Anterior cingulate cortex (tissue), 58 donors: ENCODE data around the gene RIC8A.
"Not testable (repeated sequence)": the region's sequence is repeated elsewhere in the genome, so short reads cannot be mapped to it uniquely, and the experiment has no call there.

Experiments
- DNase-seq, 58 donors: peaks; one replicate each; lab custom pipeline; 2025; lab: John Stamatoyannopoulos, UW

Gene RIC8A

DNA sequence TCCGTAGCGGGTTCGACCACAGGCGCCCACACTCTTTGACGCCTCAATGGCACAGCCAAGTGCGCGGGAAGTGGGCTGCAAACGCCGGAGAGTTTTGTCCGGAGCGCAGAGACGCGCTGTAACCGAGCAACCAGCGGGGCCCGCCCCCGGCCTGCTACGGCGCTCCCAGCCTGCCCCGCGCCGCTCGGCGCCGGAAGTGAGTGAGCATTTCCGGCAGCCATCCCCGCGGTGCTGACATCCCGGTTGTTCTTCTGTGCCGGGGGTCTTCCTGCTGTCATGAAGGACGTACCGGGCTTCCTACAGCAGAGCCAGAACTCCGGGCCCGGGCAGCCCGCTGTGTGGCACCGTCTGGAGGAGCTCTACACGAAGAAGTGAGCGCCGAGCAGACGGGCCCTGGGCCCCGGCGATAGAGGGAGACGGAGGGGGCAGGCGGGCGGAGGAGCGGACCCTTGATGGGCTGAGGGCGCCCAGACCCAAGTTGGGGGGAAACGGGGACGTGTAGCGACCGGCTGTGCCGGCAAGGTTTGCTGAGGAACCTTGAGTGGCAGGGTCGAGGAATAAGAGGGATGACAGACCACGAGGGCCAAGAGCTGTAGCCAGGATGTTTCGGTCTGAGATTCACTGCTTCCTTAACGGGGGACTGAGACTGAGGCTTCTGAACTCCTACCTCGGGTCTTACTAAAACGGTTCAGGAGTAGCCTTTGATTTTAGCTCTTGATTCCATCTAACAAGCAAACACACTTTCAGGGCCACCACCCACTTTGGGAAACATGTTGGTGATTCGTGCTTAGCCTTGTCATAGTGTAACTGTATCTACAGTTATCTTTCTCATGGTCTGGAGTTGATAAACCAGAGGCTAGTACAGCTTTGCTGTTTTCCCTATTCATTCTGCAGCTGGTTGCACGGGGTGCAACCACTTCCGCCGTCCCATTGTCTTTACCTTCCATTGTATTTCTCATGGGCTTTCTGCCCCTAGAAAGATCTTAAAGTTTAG, 29.6 kb downstream of the RIC8A start, which contains the start of gene PSMD13:
PSMD13 (plus strand) TSS at position 203 of the 994 bp plus-strand sequence; CDS start at position 277, 74 bp downstream.
- peak in 57 of 58 donors; percentile 31 to 89 (median 78) for DNase-seq

DNA sequence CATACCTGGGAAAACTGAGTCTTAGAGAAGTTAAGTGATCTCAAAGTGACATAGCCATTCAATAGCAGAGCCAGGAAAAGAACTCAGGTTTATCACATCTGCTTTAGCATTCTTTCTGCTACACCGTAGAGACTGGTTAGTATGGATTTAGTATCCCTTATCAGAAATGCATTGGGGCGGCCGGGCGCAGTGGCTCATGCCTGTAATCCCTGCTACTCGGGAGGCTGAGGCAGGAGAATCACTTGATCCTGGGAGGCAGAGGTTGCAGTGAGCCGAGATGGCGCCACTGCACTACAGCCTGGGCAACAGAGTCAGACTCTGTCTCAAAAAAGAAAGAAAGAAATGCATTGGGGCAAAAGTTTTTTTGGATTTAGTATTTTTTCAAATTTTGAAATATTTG, 30.8 kb downstream of the RIC8A start:
- DNase-seq = not testable (repeated sequence)

DNA sequence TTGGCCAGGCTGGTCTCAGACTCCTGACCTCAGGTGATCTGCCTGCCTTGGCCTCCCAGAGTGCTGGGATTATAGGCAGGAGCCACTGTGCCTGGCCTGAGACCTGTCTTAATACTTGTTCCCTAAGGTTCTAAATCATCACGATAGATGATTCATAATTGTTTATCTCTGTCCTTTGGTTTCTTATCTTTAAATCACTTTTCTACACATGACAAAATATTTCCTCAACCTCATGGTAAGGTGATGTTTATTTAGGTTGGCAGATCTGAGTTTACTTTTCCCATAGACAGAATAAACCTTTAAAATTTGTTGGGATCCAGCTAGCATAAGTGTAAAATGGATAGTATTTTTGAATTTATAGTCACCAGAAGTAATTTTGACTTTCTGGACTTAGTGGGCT, 32.8 kb downstream of the RIC8A start:
- no peak for DNase-seq

DNA sequence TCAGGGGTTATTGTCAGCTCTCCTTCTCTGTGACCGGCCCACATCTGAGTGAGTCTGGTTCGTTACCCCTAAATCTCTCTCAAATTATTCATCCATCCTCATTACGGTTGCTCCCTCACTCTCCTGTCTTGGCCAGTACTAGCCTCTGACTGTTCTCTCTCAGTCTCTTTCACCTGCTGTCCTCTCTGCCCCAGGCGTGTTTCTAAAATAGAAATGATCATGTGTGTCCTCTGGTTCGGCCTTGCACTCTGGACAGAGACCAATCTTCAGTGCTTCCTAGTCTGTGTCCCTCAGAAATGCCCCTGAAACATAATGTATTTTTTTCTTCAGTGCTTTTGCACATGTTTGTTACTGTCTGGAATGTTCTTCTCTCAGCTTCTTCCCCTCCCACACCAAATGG, 34.1 kb downstream of the RIC8A start:
- no peak for DNase-seq

DNA sequence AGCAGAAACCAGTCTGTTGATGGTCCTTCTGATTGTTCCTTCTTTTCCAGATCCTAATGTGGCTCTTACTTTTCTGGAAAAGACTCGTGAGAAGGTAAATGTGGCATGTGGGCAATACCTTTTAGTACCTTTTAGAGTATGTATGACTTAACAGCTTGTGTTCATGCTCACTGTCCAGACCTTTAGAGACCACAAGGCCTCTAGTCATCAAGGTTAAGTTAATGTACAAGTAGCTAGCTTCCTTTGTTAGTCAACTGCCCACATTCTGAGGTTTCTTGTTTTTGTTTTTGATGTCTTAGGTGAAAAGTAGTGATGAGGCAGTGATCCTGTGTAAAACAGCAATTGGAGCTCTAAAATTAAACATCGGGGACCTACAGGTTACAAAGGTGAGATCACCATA, 36.9 kb downstream of the RIC8A start:
- DNase-seq = no peak

DNA sequence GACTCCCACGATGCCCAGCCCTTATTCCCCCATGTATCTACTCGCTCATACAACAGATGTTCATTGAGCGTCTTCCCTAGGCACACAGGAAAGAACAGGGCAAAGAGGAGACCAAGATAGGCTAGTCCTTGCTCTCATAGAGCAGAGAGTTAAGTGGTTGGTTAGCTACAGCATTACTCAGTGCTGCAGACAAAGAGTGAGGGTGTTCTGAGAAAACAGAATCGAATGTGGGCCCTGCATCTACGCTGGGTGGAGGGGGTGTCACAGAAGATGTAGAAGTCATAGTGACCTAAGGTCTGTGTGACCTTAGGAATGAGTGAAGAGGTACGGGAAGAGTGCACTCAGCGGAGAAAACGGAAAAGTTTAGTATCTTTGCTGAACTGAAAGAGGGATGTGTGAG, 41.6 kb downstream of the RIC8A start:
- DNase-seq = no peak

DNA sequence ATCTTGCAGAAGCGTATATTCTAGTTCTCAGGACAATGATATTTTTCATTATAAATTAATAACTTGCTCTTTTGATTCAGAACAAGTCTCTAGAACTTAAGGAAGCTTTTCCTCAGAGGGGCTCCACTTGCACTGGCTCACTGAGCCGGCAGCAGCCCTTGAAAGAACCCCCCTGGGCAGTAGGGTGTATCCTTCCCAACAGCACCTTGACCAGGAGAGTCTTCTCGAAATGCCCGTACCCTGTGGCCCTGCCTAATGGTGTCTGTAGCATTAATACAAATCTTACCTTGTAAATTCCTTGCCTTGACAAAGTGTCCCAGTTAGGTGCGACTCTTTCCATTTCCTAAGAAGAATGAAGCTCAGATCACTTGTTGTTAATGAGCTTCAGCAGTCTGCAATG, 42.8 kb downstream of the RIC8A start:
- DNase-seq = no peak

DNA sequence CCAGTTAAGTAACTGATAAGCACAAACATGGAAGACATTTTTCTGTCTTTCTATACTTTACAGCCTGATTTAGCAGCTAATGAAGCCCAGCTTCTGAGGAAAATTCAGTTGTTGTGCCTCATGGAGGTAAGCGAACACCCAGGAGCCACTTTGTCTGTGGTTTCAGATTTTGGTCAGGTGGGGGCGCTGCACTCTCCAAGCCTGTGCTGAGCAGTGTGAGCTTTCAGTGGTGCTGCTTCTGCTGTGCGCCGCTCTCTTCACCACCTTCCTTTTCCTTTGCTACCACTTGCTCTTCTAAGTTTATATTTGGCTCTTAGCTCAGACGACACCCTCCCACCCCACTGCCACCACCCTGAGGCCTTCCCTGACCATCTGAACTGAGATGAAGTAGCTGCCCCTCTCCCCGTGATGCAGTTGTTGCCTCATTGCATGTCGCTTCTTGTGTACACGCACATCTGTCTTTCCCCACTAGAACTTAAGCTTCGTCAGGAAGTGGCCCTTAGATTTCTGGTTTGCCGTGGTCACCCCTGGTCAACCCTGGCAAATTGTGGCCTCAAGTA, 43.3 kb downstream of the RIC8A start:
- peak in 18 of 58 donors; percentile 10 to 60 (median 20) for DNase-seq

DNA sequence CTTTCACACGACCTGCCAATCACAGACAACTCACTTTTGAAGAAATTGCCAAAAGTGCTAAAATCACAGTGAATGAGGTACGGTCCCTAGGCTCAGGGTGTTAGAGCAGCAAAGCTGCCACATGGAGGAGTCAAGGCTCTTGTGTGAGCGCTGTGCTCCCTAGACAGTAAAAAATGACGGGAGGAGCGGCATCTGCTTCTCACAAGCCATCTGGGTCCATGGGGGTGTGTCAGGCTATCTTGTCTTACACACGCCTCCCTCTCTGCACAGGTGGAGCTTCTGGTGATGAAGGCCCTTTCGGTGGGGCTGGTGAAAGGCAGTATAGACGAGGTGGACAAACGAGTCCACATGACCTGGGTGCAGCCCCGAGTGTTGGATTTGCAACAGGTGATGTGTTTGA, 44.0 kb downstream of the RIC8A start:
- no peak for DNase-seq

DNA sequence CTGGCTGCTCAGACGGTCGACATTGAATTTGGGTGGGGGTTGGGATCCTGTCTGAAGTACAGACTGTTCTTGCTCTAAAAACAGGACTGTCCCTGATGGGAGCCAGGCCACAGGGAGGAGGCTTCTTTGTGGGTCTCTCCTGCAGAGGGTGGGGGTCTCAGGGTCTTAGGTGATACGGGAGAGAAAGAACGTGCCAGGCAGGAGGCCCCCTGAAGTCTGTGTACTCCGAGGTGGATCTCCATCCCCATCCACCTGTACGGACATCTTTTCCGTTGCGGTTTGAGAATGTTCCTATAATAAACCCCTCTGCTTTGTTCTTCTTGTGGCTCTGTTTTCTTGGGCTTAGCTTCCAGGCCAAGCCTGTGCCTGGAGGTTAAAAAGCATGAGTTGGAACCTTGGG, 45.2 kb downstream of the RIC8A start:
- no peak for DNase-seq

DNA sequence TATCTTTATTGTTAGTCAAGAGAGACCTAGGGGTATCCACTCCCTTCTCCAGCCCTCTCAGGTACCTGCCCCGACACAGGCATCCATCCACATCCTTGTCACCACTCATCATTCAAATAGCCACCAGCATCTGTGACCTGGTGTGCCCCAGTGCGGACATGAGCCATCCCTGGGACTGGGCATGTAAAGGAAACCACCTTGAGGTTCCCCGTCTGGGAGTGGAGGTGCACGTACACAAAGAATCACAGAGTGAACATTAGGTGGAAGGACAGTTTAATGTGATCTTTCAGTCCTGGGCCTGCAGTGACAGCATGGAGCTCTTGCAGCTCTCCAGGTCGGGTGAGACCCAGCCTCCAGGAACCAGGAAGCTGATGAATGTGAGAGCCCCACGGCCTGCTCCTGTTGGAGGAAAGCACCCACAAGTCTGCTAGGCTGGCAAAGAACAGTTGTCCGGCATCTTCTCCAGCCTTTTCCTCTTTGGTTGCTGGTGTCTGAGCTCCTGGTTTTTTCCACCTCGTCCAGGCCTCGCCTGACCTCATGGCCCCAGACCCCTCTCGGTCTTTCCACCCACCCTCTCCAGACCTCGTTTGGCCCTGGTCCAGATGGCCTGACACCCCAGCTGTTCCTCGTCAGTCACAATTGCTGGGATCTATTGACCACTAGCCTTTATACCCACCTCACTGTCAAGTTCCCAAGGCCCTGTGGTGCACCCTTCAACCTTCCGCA, 45.8 kb downstream of the RIC8A start:
- no peak for DNase-seq

DNA sequence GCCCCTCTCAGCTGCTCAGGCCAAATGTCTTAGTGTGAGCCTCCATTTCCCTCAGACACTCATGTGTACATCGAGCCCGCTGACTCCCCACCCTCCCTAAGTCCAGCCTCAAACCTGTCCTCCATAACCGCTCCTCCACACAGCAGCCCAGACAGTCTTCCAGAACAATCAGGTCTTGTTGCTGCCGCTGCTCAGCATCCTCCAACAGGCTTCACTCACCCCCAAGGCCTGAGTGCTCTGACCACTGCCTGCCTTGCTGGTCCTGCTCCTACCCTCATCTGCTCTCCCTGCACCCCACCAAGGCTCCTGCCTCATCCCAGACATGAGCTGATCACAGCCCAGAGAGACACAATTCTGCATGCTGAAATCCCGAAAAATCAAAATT, 46.4 kb downstream of the RIC8A start:
- no peak for DNase-seq

DNA sequence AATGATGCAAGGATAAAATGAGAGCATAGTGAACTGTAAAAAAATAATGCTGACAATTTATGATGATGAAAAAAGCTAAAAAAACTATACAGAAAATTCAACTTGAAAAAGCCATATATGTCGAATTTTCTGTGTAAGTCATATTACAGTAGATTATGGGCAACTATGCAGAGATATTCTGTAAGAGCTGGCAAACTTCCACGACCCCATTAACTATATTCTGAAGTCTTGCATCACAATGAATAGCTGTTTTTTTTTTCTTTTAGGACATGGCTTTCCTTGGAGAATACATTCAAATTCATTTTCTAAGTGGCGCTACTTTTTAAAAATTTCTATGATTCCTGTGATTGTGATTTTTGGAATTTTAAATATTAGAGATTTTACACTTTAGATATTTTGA, 47.7 kb downstream of the RIC8A start:
- no peak for DNase-seq

DNA sequence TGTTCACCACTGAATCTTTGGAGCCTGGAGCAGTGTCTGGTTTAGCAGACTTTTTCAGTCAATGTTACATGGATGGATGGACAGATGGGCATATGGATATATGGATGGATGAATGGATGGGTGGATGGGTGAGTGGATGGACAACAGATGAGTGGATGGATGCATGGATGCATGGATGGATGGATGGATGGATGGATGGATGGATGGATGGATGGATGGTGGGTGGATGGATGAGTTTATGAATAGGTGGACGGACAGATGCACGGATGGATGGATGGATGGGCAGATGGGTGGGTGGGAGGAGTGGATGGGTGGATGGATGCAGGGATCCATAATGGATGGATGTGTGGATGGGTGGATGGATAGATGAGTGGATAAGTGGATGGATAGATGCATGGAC, 48.3 kb downstream of the RIC8A start:
- DNase-seq = no peak

DNA sequence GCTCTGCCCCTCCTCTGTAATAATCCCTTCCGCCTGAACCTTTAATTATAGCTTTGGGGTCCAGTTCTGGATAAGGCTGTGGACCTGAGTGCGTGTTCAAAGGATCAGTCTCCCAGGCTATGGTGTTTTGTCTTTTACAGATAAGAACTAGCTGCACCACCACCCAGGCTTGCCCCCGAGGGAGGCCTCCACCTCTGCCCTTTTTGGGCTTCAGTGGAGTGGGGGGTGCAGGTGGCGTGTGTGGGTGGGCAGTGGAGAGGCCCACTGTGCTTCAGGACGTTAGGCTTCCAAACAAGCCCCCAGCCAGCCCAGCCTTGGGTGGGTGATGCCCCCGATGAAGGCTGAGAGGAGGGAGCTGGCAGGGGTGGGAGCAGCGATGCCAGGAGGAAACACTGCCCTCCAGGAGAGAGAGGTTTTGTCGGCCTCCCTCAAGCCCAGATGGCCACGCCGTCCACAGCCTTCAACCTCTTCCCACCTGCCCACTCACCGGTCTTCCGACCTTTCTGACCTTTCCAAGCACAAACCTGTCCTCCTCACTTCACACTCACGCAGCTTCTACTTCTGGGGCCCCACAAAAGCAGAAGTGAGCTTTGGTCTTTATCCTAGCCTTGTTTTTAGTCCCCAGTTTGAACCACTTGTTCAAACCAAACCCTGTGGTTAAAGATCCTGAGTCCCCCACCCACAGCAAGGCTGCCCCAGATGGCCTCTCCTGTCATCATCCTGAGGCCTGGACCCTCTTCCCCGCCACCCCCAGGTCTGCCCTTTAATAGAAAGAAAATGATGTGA, 49.6 kb downstream of the RIC8A start:
- DNase-seq = no peak

DNA sequence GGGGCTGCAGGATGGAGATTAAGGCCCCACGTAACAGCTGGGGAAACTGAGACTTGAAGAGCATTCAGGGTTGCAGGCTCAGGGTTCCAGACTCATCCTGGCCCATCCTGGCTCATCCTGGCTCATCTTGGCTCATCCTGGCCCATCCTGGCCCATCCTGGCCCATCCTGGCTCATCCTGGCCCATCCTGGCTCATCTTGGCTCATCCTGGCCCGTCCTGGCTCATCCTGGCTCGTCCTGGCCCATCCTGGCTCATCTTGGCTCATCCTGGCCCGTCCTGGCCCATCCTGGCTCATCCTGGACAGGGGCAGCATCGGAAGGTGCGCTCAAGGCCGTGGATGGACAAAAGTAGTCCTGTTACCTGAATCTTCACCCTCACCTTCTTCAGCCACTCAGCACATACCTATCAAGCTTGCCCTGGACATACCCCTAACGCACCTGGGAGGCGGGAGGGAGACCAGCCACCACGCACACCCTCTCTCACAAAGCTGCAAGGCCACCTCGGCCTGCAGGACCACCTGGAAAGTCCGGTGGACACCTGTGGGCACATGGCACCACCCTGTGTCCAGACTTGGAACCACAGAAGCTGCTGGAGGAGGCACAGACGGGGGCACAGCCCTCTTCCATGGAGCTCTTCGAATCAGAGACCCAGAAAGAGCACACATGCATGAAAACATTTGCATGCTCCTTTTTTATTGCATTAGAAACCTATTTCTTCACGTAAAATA, 50.4 kb downstream of the RIC8A start:
- DNase-seq = no peak

DNA sequence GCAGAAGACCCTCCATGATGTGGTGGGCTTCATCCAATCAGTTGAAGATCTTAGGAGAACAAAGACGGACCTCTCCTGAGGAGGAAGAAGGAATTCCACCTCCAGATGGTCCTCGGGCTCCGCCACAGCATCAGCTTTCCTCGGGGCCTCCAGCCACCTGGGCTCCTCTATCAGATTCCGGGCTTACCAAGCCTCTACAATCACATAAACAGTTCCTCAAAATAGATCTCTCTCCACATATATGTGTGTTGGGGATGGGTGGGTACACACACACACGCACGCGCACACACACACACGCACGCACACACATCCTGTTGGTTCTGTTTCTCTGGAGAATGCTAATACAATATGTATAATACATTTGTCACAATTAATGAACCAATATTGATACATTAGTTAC, 51.9 kb downstream of the RIC8A start:
- DNase-seq = no peak

DNA sequence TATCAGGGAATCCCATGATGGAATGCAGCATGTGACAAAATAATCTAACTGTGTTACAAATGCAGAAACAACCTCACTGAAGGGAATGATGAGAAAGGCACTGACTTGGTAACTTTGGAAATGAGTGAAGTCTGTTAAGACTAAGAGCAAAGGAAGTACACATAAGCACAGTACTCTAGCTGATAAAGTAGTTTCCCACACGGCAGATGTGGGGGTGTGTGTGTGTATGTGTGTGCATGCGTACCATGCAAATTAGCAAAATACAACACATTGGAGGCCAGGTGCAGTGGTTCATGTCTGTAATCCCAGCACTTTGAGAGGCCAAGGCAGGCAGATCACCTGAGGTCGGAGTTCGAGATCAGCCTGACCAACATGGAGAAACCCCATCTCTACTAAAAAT, 54.1 kb downstream of the RIC8A start:
- no peak for DNase-seq
